Cardiac fibroblast (primary cell): ENCODE measurements around the gene APOL3.
"Not testable (repeated sequence)": the region's sequence is repeated elsewhere in the genome, so short reads cannot be mapped to it uniquely, and the experiment has no call there.

Experiments used
- DNase-seq, 2 donors: peaks; one replicate each; pipeline versions ENCODE4 v3.0.0 to v3.0.0-alpha.2; 2010; ENCODE audit warnings: low read depth in 2 of 2
- H3K4me3 ChIP-seq, 2 donors: replicated peaks in 1 of 2; 1 replicate in 1 of 2; 2 replicates in 1 of 2; pipeline ENCODE4 v1.5.1; 2011; ENCODE audit warnings: low read depth in 2 of 2, low read length in 2 of 2, mild to moderate bottlenecking in 2 of 2, moderate library complexity in 1 of 2
- CTCF ChIP-seq: IDR thresholded peaks from one replicate; pipeline ENCODE4 v1.5.1; 2011; ENCODE audit warnings: low read depth, mild to moderate bottlenecking, low read length, inconsistent platforms

Gene APOL3

GRCh38 chr22:36160499-36160942 is at the start of gene APOL3:
Gene APOL3 (minus strand): TSS chr22:36160755. CDS start chr22:36149055, 11,700 bp downstream.
- peak; percentile 70 to 83 for DNase-seq
- TF ChIP-seq CTCF: no peak
- peak within 1 kb of the TSS; percentile 22 to 43 for H3K4me3 ChIP-seq

GRCh38 chr22:36210224-36210623 is 49.7 kb upstream of the APOL3 start:
- TF ChIP-seq CTCF: no peak
- no peak overlapping the region for H3K4me3 ChIP-seq
- no peak for DNase-seq

GRCh38 chr22:36209488-36209908 is 48.9 kb upstream of the APOL3 start:
- not testable (repeated sequence) for H3K4me3 ChIP-seq, DNase-seq

GRCh38 chr22:36208914-36209313 is 48.4 kb upstream of the APOL3 start:
- DNase-seq: no peak
- TF ChIP-seq CTCF: no peak
- H3K4me3 ChIP-seq: no peak overlapping the region

- no peak overlapping the region for H3K4me3 ChIP-seq
- no peak for DNase-seq
- no peak for TF ChIP-seq CTCF
These were observed 47.7 kb upstream of the APOL3 start for GRCh38 chr22:36208162-36208765.

- TF ChIP-seq CTCF: no peak
- DNase-seq: no peak
- H3K4me3 ChIP-seq: no peak overlapping the region
These were observed 45.7 kb upstream of the APOL3 start for GRCh38 chr22:36206255-36206654.

GRCh38 chr22:36205573-36205972 is 45.0 kb upstream of the APOL3 start:
- H3K4me3 ChIP-seq, DNase-seq: not testable (repeated sequence)

GRCh38 chr22:36204632-36205015 is 44.1 kb upstream of the APOL3 start:
- no peak overlapping the region for H3K4me3 ChIP-seq
- DNase-seq: no peak
- TF ChIP-seq CTCF: no peak
